Lower leg skin (tissue), 4 donors: ENCODE data around the gene RIC8A. TPM values are rescaled to one million over a fixed set of nuclear protein-coding genes. Genes with fewer than 3 reads are reported as not detected.

ENCODE experiments used
- DNase-seq, 2 donors: peaks; one replicate each; pipeline ENCODE4 v3.0.0-alpha.2; 2019; ENCODE audit warnings: low spot score in 2 of 2
- H3K4me3 ChIP-seq: fragments of 200-600 bp; sonication (generic); 2 replicates; pipeline ENCODE4 v1.5.1; 2017; ENCODE audit warnings: mild to moderate bottlenecking, low read depth; ENCODE audit not compliant: poor library complexity, severe bottlenecking
- POLR2A ChIP-seq, 2 donors: fragments of 450-650 bp; IDR thresholded peaks; one replicate each; pipeline ENCODE4 v1.6.1; 2016 to 2017; ENCODE audit warnings: antibody characterized with exemption in 2 of 2, mild to moderate bottlenecking in 1 of 2, moderate library complexity in 1 of 2
- WGBS, 2 donors: methylation state at CpG; one replicate each; pipeline ENCODE4 v1.1.5; 2018; 5-methylcytosine and 5-hydroxymethylcytosine counted together
- intact Hi-C: fragments of 100-400 bp; cut with DNase I; formaldehyde crosslinking; loops from one replicate; pipeline ENCODE4 v1.15.0; 2023; ENCODE audit warnings: low total_unique reads
- total RNA-seq, 4 donors: library from RNA; depleted of rRNA; stranded (reverse); fragments of >200 nt; gene quantifications; one replicate each; pipeline ENCODE4 v1.1.0, GENCODE V29; 2016
- TF ChIP-seq, protein P1 (sequence below), 3 donors: fragments of 450-650 bp; IDR thresholded peaks; one replicate each; pipeline ENCODE4 v1.5.1; 2016; ENCODE audit warnings: antibody characterized with exemption in 3 of 3, mild to moderate bottlenecking in 3 of 3, moderate library complexity in 2 of 3

The RIC8A gene
- total RNA-seq, 4 donors from 2014 or later = 58.0 to 91.2 (median 66.9) TPM

DNA sequence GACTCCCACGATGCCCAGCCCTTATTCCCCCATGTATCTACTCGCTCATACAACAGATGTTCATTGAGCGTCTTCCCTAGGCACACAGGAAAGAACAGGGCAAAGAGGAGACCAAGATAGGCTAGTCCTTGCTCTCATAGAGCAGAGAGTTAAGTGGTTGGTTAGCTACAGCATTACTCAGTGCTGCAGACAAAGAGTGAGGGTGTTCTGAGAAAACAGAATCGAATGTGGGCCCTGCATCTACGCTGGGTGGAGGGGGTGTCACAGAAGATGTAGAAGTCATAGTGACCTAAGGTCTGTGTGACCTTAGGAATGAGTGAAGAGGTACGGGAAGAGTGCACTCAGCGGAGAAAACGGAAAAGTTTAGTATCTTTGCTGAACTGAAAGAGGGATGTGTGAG is 41.6 kb downstream of the RIC8A start:
- no peak for DNase-seq
- TF ChIP-seq, protein P1, sequence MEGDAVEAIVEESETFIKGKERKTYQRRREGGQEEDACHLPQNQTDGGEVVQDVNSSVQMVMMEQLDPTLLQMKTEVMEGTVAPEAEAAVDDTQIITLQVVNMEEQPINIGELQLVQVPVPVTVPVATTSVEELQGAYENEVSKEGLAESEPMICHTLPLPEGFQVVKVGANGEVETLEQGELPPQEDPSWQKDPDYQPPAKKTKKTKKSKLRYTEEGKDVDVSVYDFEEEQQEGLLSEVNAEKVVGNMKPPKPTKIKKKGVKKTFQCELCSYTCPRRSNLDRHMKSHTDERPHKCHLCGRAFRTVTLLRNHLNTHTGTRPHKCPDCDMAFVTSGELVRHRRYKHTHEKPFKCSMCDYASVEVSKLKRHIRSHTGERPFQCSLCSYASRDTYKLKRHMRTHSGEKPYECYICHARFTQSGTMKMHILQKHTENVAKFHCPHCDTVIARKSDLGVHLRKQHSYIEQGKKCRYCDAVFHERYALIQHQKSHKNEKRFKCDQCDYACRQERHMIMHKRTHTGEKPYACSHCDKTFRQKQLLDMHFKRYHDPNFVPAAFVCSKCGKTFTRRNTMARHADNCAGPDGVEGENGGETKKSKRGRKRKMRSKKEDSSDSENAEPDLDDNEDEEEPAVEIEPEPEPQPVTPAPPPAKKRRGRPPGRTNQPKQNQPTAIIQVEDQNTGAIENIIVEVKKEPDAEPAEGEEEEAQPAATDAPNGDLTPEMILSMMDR (IDR thresholded peaks at IDR 0.05) = no peak
- TF ChIP-seq POLR2A (IDR thresholded peaks at IDR 0.05) = no peak
- intact Hi-C loops = no loop called here
- H3K4me3 ChIP-seq = no peak overlapping the region
- WGBS, 2 donors = 89 to 95% methylated on average over 8 of the region's 8 CpGs

DNA sequence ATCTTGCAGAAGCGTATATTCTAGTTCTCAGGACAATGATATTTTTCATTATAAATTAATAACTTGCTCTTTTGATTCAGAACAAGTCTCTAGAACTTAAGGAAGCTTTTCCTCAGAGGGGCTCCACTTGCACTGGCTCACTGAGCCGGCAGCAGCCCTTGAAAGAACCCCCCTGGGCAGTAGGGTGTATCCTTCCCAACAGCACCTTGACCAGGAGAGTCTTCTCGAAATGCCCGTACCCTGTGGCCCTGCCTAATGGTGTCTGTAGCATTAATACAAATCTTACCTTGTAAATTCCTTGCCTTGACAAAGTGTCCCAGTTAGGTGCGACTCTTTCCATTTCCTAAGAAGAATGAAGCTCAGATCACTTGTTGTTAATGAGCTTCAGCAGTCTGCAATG is 42.8 kb downstream of the RIC8A start:
- DNase-seq = no peak
- intact Hi-C loops = loop anchor here (10.0 kb wide), 1 partner anchor 105 kb away; no protein-coding TSS in a partner anchor
- 82 to 92% methylated on average over 5 of the region's 5 CpGs for WGBS, 2 donors

DNA sequence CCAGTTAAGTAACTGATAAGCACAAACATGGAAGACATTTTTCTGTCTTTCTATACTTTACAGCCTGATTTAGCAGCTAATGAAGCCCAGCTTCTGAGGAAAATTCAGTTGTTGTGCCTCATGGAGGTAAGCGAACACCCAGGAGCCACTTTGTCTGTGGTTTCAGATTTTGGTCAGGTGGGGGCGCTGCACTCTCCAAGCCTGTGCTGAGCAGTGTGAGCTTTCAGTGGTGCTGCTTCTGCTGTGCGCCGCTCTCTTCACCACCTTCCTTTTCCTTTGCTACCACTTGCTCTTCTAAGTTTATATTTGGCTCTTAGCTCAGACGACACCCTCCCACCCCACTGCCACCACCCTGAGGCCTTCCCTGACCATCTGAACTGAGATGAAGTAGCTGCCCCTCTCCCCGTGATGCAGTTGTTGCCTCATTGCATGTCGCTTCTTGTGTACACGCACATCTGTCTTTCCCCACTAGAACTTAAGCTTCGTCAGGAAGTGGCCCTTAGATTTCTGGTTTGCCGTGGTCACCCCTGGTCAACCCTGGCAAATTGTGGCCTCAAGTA is 43.3 kb downstream of the RIC8A start:
- DNase-seq = peak; percentile 53 to 94
- no peak for TF ChIP-seq POLR2A (IDR thresholded peaks at IDR 0.05)
- TF ChIP-seq, protein P1 (IDR thresholded peaks at IDR 0.05) = peak in 1 of 3 donors; percentile 10
- WGBS, 2 donors = 78 to 82% methylated on average over 10 of the region's 10 CpGs
- intact Hi-C loops = loop anchor here (10.0 kb wide), 1 partner anchor 104 kb away; no protein-coding TSS in a partner anchor
- no peak overlapping the region for H3K4me3 ChIP-seq

More for the DNA sequence above, 42.8 kb downstream of the RIC8A start:
- H3K4me3 ChIP-seq = no peak overlapping the region
- TF ChIP-seq POLR2A (IDR thresholded peaks at IDR 0.05) = no peak
- TF ChIP-seq, protein P1 (IDR thresholded peaks at IDR 0.05) = no peak

DNA sequence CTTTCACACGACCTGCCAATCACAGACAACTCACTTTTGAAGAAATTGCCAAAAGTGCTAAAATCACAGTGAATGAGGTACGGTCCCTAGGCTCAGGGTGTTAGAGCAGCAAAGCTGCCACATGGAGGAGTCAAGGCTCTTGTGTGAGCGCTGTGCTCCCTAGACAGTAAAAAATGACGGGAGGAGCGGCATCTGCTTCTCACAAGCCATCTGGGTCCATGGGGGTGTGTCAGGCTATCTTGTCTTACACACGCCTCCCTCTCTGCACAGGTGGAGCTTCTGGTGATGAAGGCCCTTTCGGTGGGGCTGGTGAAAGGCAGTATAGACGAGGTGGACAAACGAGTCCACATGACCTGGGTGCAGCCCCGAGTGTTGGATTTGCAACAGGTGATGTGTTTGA is 44.0 kb downstream of the RIC8A start:
- intact Hi-C loops = loop anchor here (10.0 kb wide), 1 partner anchor 103 kb away; no protein-coding TSS in a partner anchor
- no peak overlapping the region for H3K4me3 ChIP-seq
- peak in 1 of 2 donors; percentile 68 for DNase-seq
- TF ChIP-seq, protein P1 (IDR thresholded peaks at IDR 0.05) = no peak
- TF ChIP-seq POLR2A (IDR thresholded peaks at IDR 0.05) = no peak
- 77 to 78% methylated on average over 10 of the region's 10 CpGs for WGBS, 2 donors

DNA sequence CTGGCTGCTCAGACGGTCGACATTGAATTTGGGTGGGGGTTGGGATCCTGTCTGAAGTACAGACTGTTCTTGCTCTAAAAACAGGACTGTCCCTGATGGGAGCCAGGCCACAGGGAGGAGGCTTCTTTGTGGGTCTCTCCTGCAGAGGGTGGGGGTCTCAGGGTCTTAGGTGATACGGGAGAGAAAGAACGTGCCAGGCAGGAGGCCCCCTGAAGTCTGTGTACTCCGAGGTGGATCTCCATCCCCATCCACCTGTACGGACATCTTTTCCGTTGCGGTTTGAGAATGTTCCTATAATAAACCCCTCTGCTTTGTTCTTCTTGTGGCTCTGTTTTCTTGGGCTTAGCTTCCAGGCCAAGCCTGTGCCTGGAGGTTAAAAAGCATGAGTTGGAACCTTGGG is 45.2 kb downstream of the RIC8A start:
- TF ChIP-seq, protein P1 (IDR thresholded peaks at IDR 0.05) = no peak
- no peak for TF ChIP-seq POLR2A (IDR thresholded peaks at IDR 0.05)
- DNase-seq = no peak
- intact Hi-C loops = loop anchor here (10.0 kb wide), 1 partner anchor 102 kb away; no protein-coding TSS in a partner anchor
- WGBS, 2 donors = 81 to 88% methylated on average over 8 of the region's 8 CpGs
- H3K4me3 ChIP-seq = no peak overlapping the region
